GM19463 (cell line): ENCODE data around the gene VPS50.

Experiments
- ATAC-seq: cut with Tn5 transposase; IDR thresholded peaks from one replicate; pipeline ENCODE4 v1.9.1; 2021; ENCODE audit warnings: mild to moderate bottlenecking, moderate library complexity; ENCODE audit not compliant: unreplicated experiment

The VPS50 gene

DNA sequence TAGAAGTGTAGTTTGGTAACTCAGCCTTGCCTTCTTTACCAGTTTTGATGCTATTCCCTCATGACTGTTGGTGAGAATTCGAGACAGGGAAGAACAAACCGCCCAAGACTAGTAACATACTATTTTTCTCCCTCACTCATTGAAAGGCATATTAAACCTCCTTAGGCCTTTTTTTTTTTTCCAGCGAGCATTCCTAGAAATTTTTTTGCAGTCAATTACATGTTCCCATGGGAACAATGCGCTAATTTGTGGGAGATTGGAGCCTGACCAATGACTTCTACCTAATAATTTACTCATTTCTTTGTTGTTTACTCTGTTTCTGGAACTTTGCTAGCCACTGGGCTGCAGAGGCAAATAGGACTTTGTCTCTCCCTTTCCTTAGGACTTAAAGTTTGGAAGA is 6.0 kb downstream of the VPS50 start:
- ATAC-seq, result no peak

- no peak for ATAC-seq
Observed at GRCh38 chr7:93238748-93239147, 6.6 kb downstream of the VPS50 start.

DNA sequence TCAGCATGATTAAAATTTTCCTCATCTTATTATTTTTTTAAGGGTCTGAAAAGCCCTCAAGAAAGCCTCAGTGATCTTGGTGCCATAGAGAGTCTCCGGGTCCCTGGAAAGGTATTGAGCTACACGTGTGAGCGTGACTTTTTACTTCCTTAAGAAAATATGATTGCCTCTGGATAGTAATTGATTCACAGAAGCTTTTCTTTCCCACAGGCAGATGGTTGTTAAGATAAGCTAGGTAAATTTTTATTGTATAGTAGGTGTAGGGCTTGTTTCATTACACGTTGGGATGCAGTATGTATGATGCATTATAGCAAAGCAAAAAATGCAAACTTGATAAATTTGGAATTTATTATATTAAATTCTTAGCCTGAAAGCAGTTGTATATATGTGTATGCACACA is 7.7 kb downstream of the VPS50 start:
- no peak for ATAC-seq

DNA sequence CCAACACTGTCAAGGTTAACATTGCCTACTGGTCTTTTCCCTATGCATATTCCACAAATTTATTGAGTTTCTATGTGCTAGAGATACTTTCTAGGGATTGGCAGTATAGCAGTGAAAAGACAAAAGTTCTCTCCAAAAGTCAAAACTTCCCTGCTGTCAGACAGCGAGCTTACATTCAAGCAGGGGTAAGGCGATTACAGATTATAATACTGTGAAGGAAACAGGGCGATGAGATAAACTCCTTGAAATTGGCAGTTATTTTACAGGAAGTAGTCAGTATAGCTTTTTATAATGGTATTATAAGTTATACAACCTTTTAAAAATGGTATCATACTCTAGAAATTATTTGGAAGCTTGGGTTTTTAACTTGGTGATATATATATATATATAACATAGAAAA is 9.9 kb downstream of the VPS50 start:
- ATAC-seq, result no peak

- no peak for ATAC-seq
Observed at GRCh38 chr7:93245525-93246432, 13.6 kb downstream of the VPS50 start.

DNA sequence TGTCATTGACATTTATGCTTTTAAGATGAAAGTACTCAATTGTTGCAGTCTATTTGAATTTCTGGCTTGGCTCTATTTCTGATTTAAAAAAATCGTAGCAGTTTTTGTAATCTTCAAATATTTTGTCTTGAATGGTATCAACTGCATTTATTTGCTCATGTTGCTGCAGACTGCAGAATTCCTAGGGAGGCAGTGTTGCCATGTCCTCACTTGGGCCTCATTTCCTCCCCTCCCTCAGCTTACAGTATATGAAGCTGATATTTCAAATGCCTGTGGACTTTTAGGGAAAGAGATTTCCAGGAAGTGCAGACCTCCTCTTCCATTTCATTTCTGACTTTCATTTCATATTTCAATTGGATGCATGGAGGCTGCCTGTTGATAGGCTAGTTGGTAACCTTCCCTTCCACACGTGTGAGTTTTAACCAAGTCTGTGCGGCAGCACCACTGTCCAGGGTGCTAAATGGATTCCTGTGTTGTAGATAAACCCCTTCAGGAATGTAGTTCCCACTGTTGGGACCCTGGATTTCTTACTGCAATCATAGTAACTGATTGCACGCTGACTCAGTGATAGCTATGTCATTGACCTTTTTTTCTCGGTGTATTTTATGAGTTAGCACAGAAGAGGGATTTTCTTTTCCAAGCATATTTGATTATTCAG is 17.5 kb downstream of the VPS50 start:
- ATAC-seq, result no peak

DNA sequence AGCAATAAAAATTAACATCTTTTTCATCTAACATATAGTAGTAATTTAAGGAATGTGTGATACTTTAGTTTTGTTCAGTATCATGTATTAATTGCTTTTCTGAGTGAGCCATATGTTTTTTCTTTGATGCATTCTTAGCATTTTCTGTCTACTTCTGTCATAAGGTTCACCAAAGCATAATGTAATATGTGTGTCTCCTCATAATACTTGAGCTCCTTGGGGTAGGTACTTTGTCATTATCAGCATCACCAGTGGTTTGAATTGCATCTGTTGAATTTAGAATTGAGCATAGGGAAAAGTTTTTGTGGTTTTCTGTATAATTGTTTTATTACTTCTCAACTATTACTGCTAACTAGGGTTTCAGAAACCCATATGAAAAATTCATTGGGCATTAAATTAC is 26.5 kb downstream of the VPS50 start:
- ATAC-seq, result no peak

DNA sequence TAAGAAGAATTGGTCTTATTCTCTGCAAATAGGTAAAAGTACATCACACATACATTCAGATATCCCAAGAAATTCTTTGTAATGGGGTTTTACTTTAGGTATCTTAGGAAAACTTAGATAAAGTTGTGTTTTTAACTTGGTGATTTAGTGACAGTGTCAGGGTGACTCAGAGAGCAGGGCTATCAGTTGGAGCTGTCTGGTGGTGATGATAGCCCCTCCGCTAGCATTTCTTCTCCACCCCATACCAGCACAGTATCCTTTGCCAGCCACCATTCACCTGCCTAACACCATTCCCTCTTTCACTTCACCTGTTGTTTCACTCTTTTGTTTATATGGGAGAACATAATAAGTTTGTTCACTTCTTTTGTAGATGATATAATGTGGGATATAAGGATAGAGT is 30.4 kb downstream of the VPS50 start:
- ATAC-seq, result no peak

GRCh38 chr7:93265220-93265619 is 33.1 kb downstream of the VPS50 start:
- no peak for ATAC-seq

GRCh38 chr7:93279541-93279940 is 47.4 kb downstream of the VPS50 start:
- ATAC-seq, result no peak

DNA sequence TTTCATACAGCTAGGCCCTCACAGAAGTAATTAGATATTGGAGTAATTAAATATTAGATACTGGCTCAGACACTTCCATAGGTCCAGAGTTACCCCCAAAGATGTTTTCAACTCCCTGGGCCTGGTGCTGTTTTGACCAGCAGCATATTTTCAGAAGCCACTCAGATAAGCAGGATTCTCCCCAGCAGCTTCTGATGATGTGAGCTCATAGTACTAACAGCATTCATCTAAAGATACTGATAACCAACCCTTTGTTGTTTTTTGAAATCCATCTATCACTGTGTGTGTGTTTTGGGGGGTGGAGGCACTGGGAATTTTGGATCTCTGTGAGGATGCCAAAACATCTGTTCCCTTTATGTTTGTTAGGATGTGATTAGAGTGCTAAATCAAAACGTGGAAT is 52.7 kb downstream of the VPS50 start:
- ATAC-seq, result no peak

DNA sequence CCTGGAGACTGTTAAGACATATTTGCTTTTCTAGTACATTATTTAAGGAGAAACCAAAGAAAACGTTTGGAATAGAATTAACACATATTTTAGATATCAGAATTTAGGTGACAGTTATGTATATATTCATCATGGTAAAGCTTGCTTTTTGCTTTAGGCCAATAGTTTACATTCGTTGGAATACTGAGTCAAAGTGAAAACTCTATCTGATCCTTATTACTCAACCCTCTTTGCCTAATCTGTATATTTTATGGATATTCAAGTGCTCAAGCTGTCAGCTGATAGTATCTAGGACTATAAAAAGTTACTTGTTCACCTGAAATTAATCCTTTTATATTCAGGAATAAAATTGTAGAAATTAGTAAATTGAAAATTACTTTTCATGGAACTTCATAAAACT is 61.1 kb downstream of the VPS50 start:
- ATAC-seq, result no peak

GRCh38 chr7:93298206-93298605 is 66.0 kb downstream of the VPS50 start:
- ATAC-seq, result no peak

DNA sequence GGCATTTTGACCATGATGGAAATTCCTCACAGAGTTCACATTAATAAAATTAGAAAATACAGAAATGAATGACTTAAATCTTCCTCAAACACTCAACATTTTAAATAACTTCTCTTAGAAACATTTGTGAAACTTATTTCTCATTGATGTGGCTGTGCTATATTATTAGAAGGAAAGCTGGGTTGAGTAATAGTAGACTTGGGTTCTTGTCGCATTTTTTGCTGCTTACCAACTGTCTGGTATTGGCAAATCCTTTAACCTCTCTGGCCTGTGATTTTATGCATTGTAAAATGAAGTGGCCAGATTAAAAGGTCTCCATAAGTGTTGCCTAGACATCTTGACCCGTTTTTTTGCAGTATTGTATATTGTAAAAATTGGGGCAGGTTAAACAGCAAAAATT is 66.5 kb downstream of the VPS50 start:
- ATAC-seq, result no peak

- ATAC-seq, result no peak
Observed at GRCh38 chr7:93301736-93302135, 69.6 kb downstream of the VPS50 start.

GRCh38 chr7:93307131-93307660 is 75.0 kb downstream of the VPS50 start:
- no peak for ATAC-seq

DNA sequence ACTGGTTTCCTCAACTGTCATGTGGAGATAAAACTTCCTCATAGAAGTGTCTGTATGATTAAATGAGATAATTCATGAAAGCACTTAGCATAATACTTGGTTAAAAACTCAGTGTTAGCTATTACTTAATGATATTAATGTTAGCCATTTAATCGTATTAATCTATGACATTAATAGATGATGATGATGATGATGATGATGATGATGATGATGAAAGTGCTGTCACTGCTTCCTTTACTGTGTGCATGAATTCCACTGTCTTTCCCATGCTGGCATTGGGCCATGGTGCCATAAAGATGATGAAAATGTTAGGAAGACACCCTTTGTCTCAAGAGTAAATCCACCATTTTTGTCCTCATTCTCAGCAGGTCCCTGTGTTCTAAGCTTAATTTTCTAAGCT is 75.8 kb downstream of the VPS50 start:
- ATAC-seq, result no peak

GRCh38 chr7:93310346-93310745 is 78.2 kb downstream of the VPS50 start:
- no peak for ATAC-seq

- no peak for ATAC-seq
Observed at GRCh38 chr7:93314449-93314848, 82.3 kb downstream of the VPS50 start.

GRCh38 chr7:93315896-93316295 is 83.7 kb downstream of the VPS50 start:
- no peak for ATAC-seq

DNA sequence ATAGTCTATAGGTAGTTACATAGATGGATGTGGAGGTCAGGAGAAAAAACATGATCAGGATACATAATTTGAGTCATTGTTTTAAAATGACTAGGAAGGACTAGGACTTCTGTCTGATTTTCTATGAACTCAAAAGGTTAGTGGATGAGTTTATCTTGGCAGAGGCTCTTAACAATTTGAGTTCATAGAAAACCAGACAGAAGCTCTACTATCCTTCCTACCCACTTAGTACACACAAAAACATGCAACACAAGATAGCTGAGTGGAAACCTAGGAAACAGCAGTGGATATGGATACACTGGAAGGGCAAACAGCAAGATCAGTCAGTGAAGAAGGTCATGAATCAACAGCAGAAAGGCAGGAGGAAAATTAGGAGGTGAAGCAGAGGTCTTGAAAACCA is 84.6 kb downstream of the VPS50 start:
- no peak for ATAC-seq

DNA sequence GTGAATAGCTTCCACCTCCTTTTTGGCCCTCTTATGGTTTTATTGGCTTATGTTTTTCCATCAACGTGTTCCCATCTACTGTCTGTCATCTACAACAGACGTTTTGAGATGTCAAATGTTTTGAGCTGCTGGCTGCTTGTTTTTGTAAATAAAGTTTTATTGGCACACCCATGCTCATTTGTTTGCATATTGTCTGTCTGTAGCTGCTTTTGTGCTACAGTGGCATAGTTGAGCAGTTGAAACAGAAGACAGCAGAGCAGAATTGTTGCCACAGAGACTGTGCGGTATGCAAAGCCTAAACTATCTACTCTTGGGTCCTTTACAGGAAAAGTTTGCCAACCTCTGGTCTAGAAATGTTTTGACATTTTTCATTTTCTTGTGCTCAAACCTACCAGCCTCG is 88.7 kb downstream of the VPS50 start:
- ATAC-seq, result no peak
